ENCODE results near the gene OLFML3.

DNA sequence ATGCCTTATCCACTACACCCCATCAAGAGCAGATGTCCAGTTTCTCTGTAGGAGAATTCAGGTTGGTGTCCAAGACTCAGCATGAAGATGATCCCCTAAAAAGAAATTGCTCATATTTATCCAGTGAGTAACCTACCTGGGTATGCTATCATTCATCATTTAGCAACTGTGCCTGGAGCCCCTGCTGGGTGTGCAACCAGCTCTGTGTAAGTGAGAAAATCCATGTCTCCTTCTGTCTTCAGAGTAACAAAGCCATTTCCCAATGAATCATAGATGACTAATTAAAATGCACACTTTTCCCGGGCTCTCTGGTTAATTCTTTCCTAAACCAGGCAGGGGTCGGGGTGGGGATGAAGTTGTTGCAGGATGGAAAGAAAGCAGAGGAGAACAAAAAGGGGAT lies 35.8 kb downstream of the OLFML3 start:
- TF ChIP-seq, protein P1, sequence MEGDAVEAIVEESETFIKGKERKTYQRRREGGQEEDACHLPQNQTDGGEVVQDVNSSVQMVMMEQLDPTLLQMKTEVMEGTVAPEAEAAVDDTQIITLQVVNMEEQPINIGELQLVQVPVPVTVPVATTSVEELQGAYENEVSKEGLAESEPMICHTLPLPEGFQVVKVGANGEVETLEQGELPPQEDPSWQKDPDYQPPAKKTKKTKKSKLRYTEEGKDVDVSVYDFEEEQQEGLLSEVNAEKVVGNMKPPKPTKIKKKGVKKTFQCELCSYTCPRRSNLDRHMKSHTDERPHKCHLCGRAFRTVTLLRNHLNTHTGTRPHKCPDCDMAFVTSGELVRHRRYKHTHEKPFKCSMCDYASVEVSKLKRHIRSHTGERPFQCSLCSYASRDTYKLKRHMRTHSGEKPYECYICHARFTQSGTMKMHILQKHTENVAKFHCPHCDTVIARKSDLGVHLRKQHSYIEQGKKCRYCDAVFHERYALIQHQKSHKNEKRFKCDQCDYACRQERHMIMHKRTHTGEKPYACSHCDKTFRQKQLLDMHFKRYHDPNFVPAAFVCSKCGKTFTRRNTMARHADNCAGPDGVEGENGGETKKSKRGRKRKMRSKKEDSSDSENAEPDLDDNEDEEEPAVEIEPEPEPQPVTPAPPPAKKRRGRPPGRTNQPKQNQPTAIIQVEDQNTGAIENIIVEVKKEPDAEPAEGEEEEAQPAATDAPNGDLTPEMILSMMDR (IDR thresholded peaks at IDR 0.05) = no peak
- TF ChIP-seq EZH2 (IDR thresholded peaks at IDR 0.05; ENCODE audit: borderline replicate concordance, insufficient read depth, low read depth, low read length, poor library complexity, severe bottlenecking) = no peak

All from B cell (primary cell).